Measurements from ENCODE around the gene DMRTC2.

The DMRTC2 gene

GRCh38 chr19:41859618-41860418, 15.0 kb downstream of the DMRTC2 start, which contains the start of gene RPS19:
TSS of gene RPS19 (plus strand) at chr19:41860255. CDS start at chr19:41860775, 520 bp downstream.
- Histone ChIP-seq H3K27ac (ENCODE audit: insufficient read depth, low read length, poor library complexity, severe bottlenecking) (peak within 1 kb of the TSS; percentile 90), H3K36me3 (ENCODE audit: control insufficient read depth, insufficient read depth, low read length) (peaks cover 34% of the 10 kb centered on the region), H3K27me3 (replicated peaks; ENCODE audit: control insufficient read depth, insufficient read depth, low read length, poor library complexity, severe bottlenecking) (no peaks in the 10 kb centered on the region), H3K4me1 (ENCODE audit: control insufficient read depth, insufficient read depth, low read length, poor library complexity, severe bottlenecking) (peaks cover 36% of the 10 kb centered on the region), H3K9me3 (ENCODE audit: control insufficient read depth, low read length) (no peaks in the 10 kb centered on the region), H3K4me3 (ENCODE audit: insufficient read depth, low read depth, low read length, poor library complexity, severe bottlenecking) (peak within 1 kb of the TSS; percentile 60)
- peak; percentile 96 to 97 (median 96) for DNase-seq

GRCh38 chr19:41860419-41861115, 15.7 kb downstream of the DMRTC2 start:
- no peak for DNase-seq
- Histone ChIP-seq H3K4me3 (ENCODE audit: insufficient read depth, low read depth, low read length, poor library complexity, severe bottlenecking) (peak overlapping the region; percentile 60), H3K4me1 (ENCODE audit: control insufficient read depth, insufficient read depth, low read length, poor library complexity, severe bottlenecking) (peaks cover 38% of the 10 kb centered on the region), H3K36me3 (ENCODE audit: control insufficient read depth, insufficient read depth, low read length) (peaks cover 40% of the 10 kb centered on the region), H3K9me3 (ENCODE audit: control insufficient read depth, low read length) (no peaks in the 10 kb centered on the region), H3K27me3 (replicated peaks; ENCODE audit: control insufficient read depth, insufficient read depth, low read length, poor library complexity, severe bottlenecking) (no peaks in the 10 kb centered on the region), H3K27ac (ENCODE audit: insufficient read depth, low read length, poor library complexity, severe bottlenecking) (peak overlapping the region; percentile 90)

- H3K27me3 ChIP-seq (replicated peaks; ENCODE audit: control insufficient read depth, insufficient read depth, low read length, poor library complexity, severe bottlenecking): no peaks in the 10 kb centered on the region
- peaks cover 43% of the 10 kb centered on the region for H3K36me3 ChIP-seq (ENCODE audit: control insufficient read depth, insufficient read depth, low read length)
- peaks cover 38% of the 10 kb centered on the region for H3K4me1 ChIP-seq (ENCODE audit: control insufficient read depth, insufficient read depth, low read length, poor library complexity, severe bottlenecking)
- peak overlapping the region; percentile 90 for H3K27ac ChIP-seq (ENCODE audit: insufficient read depth, low read length, poor library complexity, severe bottlenecking)
- H3K9me3 ChIP-seq (ENCODE audit: control insufficient read depth, low read length): no peaks in the 10 kb centered on the region
- DNase-seq: no peak
- H3K4me3 ChIP-seq (ENCODE audit: insufficient read depth, low read depth, low read length, poor library complexity, severe bottlenecking): peak overlapping the region; percentile 60
Measured at GRCh38 chr19:41861116-41861768, 16.4 kb downstream of the DMRTC2 start.

- Histone ChIP-seq H3K9me3 (ENCODE audit: control insufficient read depth, low read length) (no peaks in the 10 kb centered on the region), H3K27me3 (replicated peaks; ENCODE audit: control insufficient read depth, insufficient read depth, low read length, poor library complexity, severe bottlenecking) (no peaks in the 10 kb centered on the region), H3K27ac (ENCODE audit: insufficient read depth, low read length, poor library complexity, severe bottlenecking) (peak overlapping the region; percentile 90), H3K4me3 (ENCODE audit: insufficient read depth, low read depth, low read length, poor library complexity, severe bottlenecking) (no peak overlapping the region), H3K36me3 (ENCODE audit: control insufficient read depth, insufficient read depth, low read length) (peaks cover 47% of the 10 kb centered on the region), H3K4me1 (ENCODE audit: control insufficient read depth, insufficient read depth, low read length, poor library complexity, severe bottlenecking) (peaks cover 38% of the 10 kb centered on the region)
- no peak for DNase-seq
Measured at GRCh38 chr19:41861846-41862245, 17.0 kb downstream of the DMRTC2 start.

- peak overlapping the region; percentile 90 for H3K27ac ChIP-seq (ENCODE audit: insufficient read depth, low read length, poor library complexity, severe bottlenecking)
- peaks cover 38% of the 10 kb centered on the region for H3K4me1 ChIP-seq (ENCODE audit: control insufficient read depth, insufficient read depth, low read length, poor library complexity, severe bottlenecking)
- H3K9me3 ChIP-seq (ENCODE audit: control insufficient read depth, low read length): no peaks in the 10 kb centered on the region
- DNase-seq: no peak
- peaks cover 47% of the 10 kb centered on the region for H3K36me3 ChIP-seq (ENCODE audit: control insufficient read depth, insufficient read depth, low read length)
- no peak overlapping the region for H3K4me3 ChIP-seq (ENCODE audit: insufficient read depth, low read depth, low read length, poor library complexity, severe bottlenecking)
- no peaks in the 10 kb centered on the region for H3K27me3 ChIP-seq (replicated peaks; ENCODE audit: control insufficient read depth, insufficient read depth, low read length, poor library complexity, severe bottlenecking)
Measured at GRCh38 chr19:41862445-41862986, 17.7 kb downstream of the DMRTC2 start.

- Histone ChIP-seq H3K4me3 (ENCODE audit: insufficient read depth, low read depth, low read length, poor library complexity, severe bottlenecking) (no peak overlapping the region), H3K27ac (ENCODE audit: insufficient read depth, low read length, poor library complexity, severe bottlenecking) (peak overlapping the region; percentile 53), H3K36me3 (ENCODE audit: control insufficient read depth, insufficient read depth, low read length) (peaks cover 52% of the 10 kb centered on the region), H3K9me3 (ENCODE audit: control insufficient read depth, low read length) (no peaks in the 10 kb centered on the region), H3K4me1 (ENCODE audit: control insufficient read depth, insufficient read depth, low read length, poor library complexity, severe bottlenecking) (peaks cover 45% of the 10 kb centered on the region), H3K27me3 (replicated peaks; ENCODE audit: control insufficient read depth, insufficient read depth, low read length, poor library complexity, severe bottlenecking) (no peaks in the 10 kb centered on the region)
- DNase-seq: no peak
Measured at GRCh38 chr19:41863209-41863931, 18.5 kb downstream of the DMRTC2 start.

- Histone ChIP-seq H3K27me3 (replicated peaks; ENCODE audit: control insufficient read depth, insufficient read depth, low read length, poor library complexity, severe bottlenecking) (no peaks in the 10 kb centered on the region), H3K27ac (ENCODE audit: insufficient read depth, low read length, poor library complexity, severe bottlenecking) (peak overlapping the region; percentile 23), H3K4me3 (ENCODE audit: insufficient read depth, low read depth, low read length, poor library complexity, severe bottlenecking) (no peak overlapping the region), H3K36me3 (ENCODE audit: control insufficient read depth, insufficient read depth, low read length) (peaks cover 62% of the 10 kb centered on the region), H3K9me3 (ENCODE audit: control insufficient read depth, low read length) (no peaks in the 10 kb centered on the region), H3K4me1 (ENCODE audit: control insufficient read depth, insufficient read depth, low read length, poor library complexity, severe bottlenecking) (peaks cover 51% of the 10 kb centered on the region)
- no peak for DNase-seq
Measured at GRCh38 chr19:41864374-41864773, 19.5 kb downstream of the DMRTC2 start.

GRCh38 chr19:41866284-41866683, 21.4 kb downstream of the DMRTC2 start:
- Histone ChIP-seq H3K4me3 (ENCODE audit: insufficient read depth, low read depth, low read length, poor library complexity, severe bottlenecking) (no peak overlapping the region), H3K4me1 (ENCODE audit: control insufficient read depth, insufficient read depth, low read length, poor library complexity, severe bottlenecking) (peaks cover 60% of the 10 kb centered on the region), H3K27ac (ENCODE audit: insufficient read depth, low read length, poor library complexity, severe bottlenecking) (no peak overlapping the region), H3K9me3 (ENCODE audit: control insufficient read depth, low read length) (no peaks in the 10 kb centered on the region), H3K36me3 (ENCODE audit: control insufficient read depth, insufficient read depth, low read length) (peaks cover 72% of the 10 kb centered on the region), H3K27me3 (replicated peaks; ENCODE audit: control insufficient read depth, insufficient read depth, low read length, poor library complexity, severe bottlenecking) (no peaks in the 10 kb centered on the region)
- DNase-seq: no peak

GRCh38 chr19:41868120-41868988, 23.5 kb downstream of the DMRTC2 start:
- H3K27ac ChIP-seq (ENCODE audit: insufficient read depth, low read length, poor library complexity, severe bottlenecking): peak overlapping the region; percentile 31

More at GRCh38 chr19:41868120-41868988, 23.5 kb downstream of the DMRTC2 start:
- no peak overlapping the region for H3K4me3 ChIP-seq (ENCODE audit: insufficient read depth, low read depth, low read length, poor library complexity, severe bottlenecking)
- DNase-seq: no peak
- no peaks in the 10 kb centered on the region for H3K9me3 ChIP-seq (ENCODE audit: control insufficient read depth, low read length)
- H3K36me3 ChIP-seq (ENCODE audit: control insufficient read depth, insufficient read depth, low read length): peaks cover 53% of the 10 kb centered on the region
- H3K4me1 ChIP-seq (ENCODE audit: control insufficient read depth, insufficient read depth, low read length, poor library complexity, severe bottlenecking): peaks cover 60% of the 10 kb centered on the region
- no peaks in the 10 kb centered on the region for H3K27me3 ChIP-seq (replicated peaks; ENCODE audit: control insufficient read depth, insufficient read depth, low read length, poor library complexity, severe bottlenecking)
